K562 (cell line): ENCODE results near the gene ZDHHC11. TPM values are rescaled to one million over a fixed set of nuclear protein-coding genes. Genes with fewer than 3 reads are reported as not detected.

Source experiments
- ARID1B ChIP-seq: fragments of 450-650 bp; IDR thresholded peaks from 2 replicates; pipeline ENCODE4 v1.6.1; 2016; ENCODE audit warnings: antibody characterized with exemption, mild to moderate bottlenecking, inconsistent platforms
- CBFA2T2 ChIP-seq: fragments of 450-650 bp; conservative IDR thresholded peaks from 2 replicates; pipeline ENCODE4 v1.6.1; 2017; ENCODE audit warnings: mild to moderate bottlenecking
- CHD2 ChIP-seq: IDR thresholded peaks from 2 replicates; pipeline ENCODE4 v1.6.1; 2011; ENCODE audit warnings: low read depth, low read length
- FOXJ3 ChIP-seq: sonication (generic); formaldehyde crosslinking; IDR thresholded peaks from 2 replicates; pipeline ENCODE4 v1.4.0; 2020; ENCODE audit warnings: mild to moderate bottlenecking, missing genetic modification reagents
- HLTF ChIP-seq: fragments of 450-650 bp; IDR thresholded peaks from 2 replicates; pipeline ENCODE4 v1.6.1; 2016
- HMGN3 ChIP-seq: IDR thresholded peaks from 2 replicates; pipeline ENCODE4 v1.6.1; 2011; ENCODE audit warnings: borderline replicate concordance, low read depth, mild to moderate bottlenecking, mixed read lengths, low read length; ENCODE audit not compliant: insufficient read length; ENCODE audit errors: extremely low read depth
- MAZ ChIP-seq, 2 experiments: fragments of 450-650 bp in 1 of 2; sonication (generic) in 1 of 2; formaldehyde crosslinking; IDR thresholded peaks in 1 of 2; conservative IDR thresholded peaks in 1 of 2; 2 replicates each; pipeline versions ENCODE4 v1.4.0 to v1.5.0; 2020; ENCODE audit warnings: mild to moderate bottlenecking in 1 of 2, missing genetic modification reagents in 1 of 2
- MIER1 ChIP-seq: fragments of 450-650 bp; IDR thresholded peaks from 2 replicates; pipeline ENCODE4 v1.6.1; 2016; ENCODE audit warnings: antibody characterized with exemption, mild to moderate bottlenecking, low read depth
- PCBP2 ChIP-seq: fragments of 200-400 bp; formaldehyde crosslinking; IDR thresholded peaks from 2 replicates; pipeline ENCODE4 v1.6.1; 2018; ENCODE audit warnings: low read length, low read depth, mild to moderate bottlenecking, moderate library complexity; ENCODE audit not compliant: poor library complexity, severe bottlenecking
- POLR2A ChIP-seq: fragments of 450-650 bp; conservative IDR thresholded peaks from 2 replicates; pipeline ENCODE4 v1.6.1; 2016
- PPARD ChIP-seq: fragments of 250-450 bp; sonication (Bioruptor Pico); IDR thresholded peaks from 2 replicates; pipeline ENCODE4 v1.8.0; 2022; ENCODE audit warnings: inconsistent platforms, mild to moderate bottlenecking, moderate library complexity
- SMARCA5 ChIP-seq: fragments of 450-650 bp; IDR thresholded peaks from 2 replicates; pipeline ENCODE4 v1.6.1; 2016
- TAF15 ChIP-seq: fragments of 200-400 bp; formaldehyde crosslinking; IDR thresholded peaks from 2 replicates; pipeline ENCODE4 v1.6.1; 2017; ENCODE audit warnings: mild to moderate bottlenecking, low read depth, low read length, moderate library complexity
- TAF9B ChIP-seq: fragments of 450-650 bp; IDR thresholded peaks from 2 replicates; pipeline ENCODE4 v1.6.1; 2018; ENCODE audit warnings: mild to moderate bottlenecking; ENCODE audit not compliant: partially characterized antibody
- ZNF146 ChIP-seq: IDR thresholded peaks from one replicate; pipeline ENCODE4 v1.6.1; 2018; ENCODE audit warnings: missing compliant biosample characterization; ENCODE audit not compliant: unreplicated experiment
- ZNF263 ChIP-seq: sonication (generic); formaldehyde crosslinking; IDR thresholded peaks from 2 replicates; pipeline ENCODE4 v1.8.0; 2022; ENCODE audit warnings: mild to moderate bottlenecking, missing genetic modification reagents, borderline replicate concordance
- ZNF551 ChIP-seq: fragments of 250-450 bp; sonication (Bioruptor Pico); IDR thresholded peaks from 2 replicates; pipeline ENCODE4 v1.5.0; 2021; ENCODE audit warnings: mild to moderate bottlenecking, moderate library complexity
- ZNF589 ChIP-seq: fragments of 200-800 bp; sonication (Bioruptor generic); IDR thresholded peaks from 2 replicates; pipeline ENCODE4 v1.6.1; 2016; ENCODE audit warnings: low read depth, missing genetic modification characterization, missing compliant biosample characterization
- ZNF764 ChIP-seq: fragments of 250-450 bp; sonication (Bioruptor Pico); IDR thresholded peaks from 2 replicates; pipeline ENCODE4 v1.4.0; 2020; ENCODE audit warnings: low read depth, mild to moderate bottlenecking, moderate library complexity
- polyA plus RNA-seq, 8 experiments: library from polyadenylated mRNA; depleted of rRNA in 4 of 8; stranded (reverse) in 5 of 8; unstranded in 3 of 8; fragments of >200 nt; fragmentation: Nextera tagmentation in 2 of 8; fragmentation: Illumina TruSeq in 1 of 8; extraction: Ambion mirVana in 2 of 8; extraction: Trizol in 1 of 8; gene quantifications; 2 replicates each; pipeline versions ENCODE4 v1.2.1 to v1.2.3, GENCODE V29; 2011 to 2014; ENCODE audit warnings: inconsistent platforms in 1 of 8, missing spikeins in 1 of 8
- total RNA-seq, 7 experiments: library from RNA; depleted of rRNA in 6 of 7; stranded (reverse); fragments of >200 nt in 6 of 7; fragmentation: Illumina TruSeq in 2 of 7; extraction: Trizol in 2 of 7; gene quantifications; 2 replicates each; pipeline versions ENCODE4 v1.2.1 to v1.2.3, GENCODE V29; 2011 to 2021; ENCODE audit warnings: low replicate concordance in 1 of 7
- TF ChIP-seq, protein P1 (sequence below): sonication (generic); formaldehyde crosslinking; IDR thresholded peaks from 2 replicates; pipeline ENCODE4 v1.8.0; 2022; ENCODE audit warnings: missing genetic modification reagents, mild to moderate bottlenecking, borderline replicate concordance
- TF ChIP-seq, protein P2 (sequence below): IDR thresholded peaks from 2 replicates; pipeline ENCODE4 v1.6.1; 2012; ENCODE audit warnings: low read depth, low read length, improper control_type of control experiment, borderline replicate concordance
- TF ChIP-seq, protein P3 (sequence below), 3 experiments: IDR thresholded peaks in 2 of 3; conservative IDR thresholded peaks in 1 of 3; 2 replicates each; pipeline ENCODE4 v1.5.1; 2011 to 2012; ENCODE audit warnings: low read length in 3 of 3, mild to moderate bottlenecking in 3 of 3, control low read depth in 2 of 3, improper control_type of control experiment in 1 of 3, inconsistent platforms in 1 of 3, low read depth in 1 of 3, mixed read lengths in 1 of 3, moderate library complexity in 1 of 3; ENCODE audit not compliant: insufficient read depth in 2 of 3
- TF ChIP-seq, protein P4 (sequence below): fragments of 250-450 bp; sonication (Bioruptor Pico); IDR thresholded peaks from 2 replicates; pipeline ENCODE4 v1.8.0; 2022; ENCODE audit warnings: moderate library complexity, mild to moderate bottlenecking, inconsistent platforms

Gene ZDHHC11
- total and polyA plus RNA-seq, 9 of the 15 experiments (the other 6 are each of a cell fraction or from before 2014, with no cell fraction given) = 0.07 to 2.3 (median 0.52) TPM

DNA sequence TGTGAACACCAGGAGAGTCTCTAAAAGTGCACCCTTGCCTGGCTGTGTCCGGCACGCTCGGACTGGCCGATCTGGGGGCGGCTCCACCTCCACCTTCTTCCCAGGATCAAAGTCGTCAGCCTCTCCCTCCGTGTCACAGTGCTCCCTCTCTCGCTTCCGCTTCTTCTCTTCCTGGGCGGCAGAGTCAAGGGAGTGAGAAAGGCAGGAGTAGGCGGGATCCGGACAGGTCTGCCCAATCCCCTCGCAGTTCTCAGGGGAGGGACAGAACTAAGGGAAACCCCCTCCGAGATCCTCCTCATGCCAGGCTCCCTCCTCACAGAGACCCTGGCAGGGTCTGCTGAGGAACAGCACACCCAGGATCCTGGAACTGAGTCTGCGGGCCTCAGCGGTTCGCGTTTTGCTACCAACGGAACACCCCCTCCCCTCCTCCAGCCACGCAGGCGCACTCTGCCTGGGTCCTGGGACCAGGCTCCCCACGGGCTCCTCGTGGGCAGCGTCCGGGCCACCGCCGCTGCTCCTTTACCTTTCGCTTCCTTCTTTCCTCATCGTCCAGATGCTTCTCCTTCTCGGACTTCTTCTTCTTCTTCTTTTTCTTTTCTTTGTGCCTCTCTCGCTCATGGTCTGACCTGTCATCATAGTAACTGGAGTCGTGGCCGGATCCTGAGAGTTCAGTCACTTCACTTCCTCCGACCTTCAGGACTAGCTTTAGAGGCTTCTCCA is 40.5 kb upstream of the ZDHHC11 start (continued):
- TF ChIP-seq, protein P1, sequence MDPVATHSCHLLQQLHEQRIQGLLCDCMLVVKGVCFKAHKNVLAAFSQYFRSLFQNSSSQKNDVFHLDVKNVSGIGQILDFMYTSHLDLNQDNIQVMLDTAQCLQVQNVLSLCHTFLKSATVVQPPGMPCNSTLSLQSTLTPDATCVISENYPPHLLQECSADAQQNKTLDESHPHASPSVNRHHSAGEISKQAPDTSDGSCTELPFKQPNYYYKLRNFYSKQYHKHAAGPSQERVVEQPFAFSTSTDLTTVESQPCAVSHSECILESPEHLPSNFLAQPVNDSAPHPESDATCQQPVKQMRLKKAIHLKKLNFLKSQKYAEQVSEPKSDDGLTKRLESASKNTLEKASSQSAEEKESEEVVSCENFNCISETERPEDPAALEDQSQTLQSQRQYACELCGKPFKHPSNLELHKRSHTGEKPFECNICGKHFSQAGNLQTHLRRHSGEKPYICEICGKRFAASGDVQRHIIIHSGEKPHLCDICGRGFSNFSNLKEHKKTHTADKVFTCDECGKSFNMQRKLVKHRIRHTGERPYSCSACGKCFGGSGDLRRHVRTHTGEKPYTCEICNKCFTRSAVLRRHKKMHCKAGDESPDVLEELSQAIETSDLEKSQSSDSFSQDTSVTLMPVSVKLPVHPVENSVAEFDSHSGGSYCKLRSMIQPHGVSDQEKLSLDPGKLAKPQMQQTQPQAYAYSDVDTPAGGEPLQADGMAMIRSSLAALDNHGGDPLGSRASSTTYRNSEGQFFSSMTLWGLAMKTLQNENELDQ (CRISPR knock-in tag) = no peak
- TF ChIP-seq MAZ (CRISPR knock-in tag; conservative IDR thresholded peaks at IDR 0.05 in 1 of 2, IDR thresholded peaks at IDR 0.05 in 1 of 2) = peak; percentile 14 to 44; a peak in 2 of 4 replicates
- no peak for TF ChIP-seq PCBP2
- no peak for TF ChIP-seq HMGN3
- TF ChIP-seq ZNF589 (CRISPR knock-in tag) = no peak
- TF ChIP-seq, protein P2, sequence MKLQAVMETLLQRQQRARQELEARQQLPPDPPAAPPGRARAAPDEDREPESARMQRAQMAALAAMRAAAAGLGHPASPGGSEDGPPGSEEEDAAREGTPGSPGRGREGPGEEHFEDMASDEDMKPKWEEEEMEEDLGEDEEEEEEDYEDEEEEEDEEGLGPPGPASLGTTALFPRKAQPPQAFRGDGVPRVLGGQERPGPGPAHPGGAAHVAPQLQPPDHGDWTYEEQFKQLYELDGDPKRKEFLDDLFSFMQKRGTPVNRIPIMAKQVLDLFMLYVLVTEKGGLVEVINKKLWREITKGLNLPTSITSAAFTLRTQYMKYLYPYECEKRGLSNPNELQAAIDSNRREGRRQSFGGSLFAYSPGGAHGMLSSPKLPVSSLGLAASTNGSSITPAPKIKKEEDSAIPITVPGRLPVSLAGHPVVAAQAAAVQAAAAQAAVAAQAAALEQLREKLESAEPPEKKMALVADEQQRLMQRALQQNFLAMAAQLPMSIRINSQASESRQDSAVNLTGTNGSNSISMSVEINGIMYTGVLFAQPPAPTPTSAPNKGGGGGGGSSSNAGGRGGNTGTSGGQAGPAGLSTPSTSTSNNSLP = no peak
- TF ChIP-seq ZNF764 (CRISPR knock-in tag) = no peak
- no peak for TF ChIP-seq PPARD (CRISPR knock-in tag)
- peak; percentile 63; the same call in 1 of the 2 replicates for TF ChIP-seq HLTF
- TF ChIP-seq CHD2 = no peak
- TF ChIP-seq ZNF551 = no peak
- 0 out of 2 replicates have a peak, but pooled peaks have one; percentile 4 for TF ChIP-seq MIER1
- no peak for TF ChIP-seq SMARCA5
- TF ChIP-seq TAF9B = no peak
- TF ChIP-seq POLR2A = peak; percentile 81
- TF ChIP-seq, protein P3, sequence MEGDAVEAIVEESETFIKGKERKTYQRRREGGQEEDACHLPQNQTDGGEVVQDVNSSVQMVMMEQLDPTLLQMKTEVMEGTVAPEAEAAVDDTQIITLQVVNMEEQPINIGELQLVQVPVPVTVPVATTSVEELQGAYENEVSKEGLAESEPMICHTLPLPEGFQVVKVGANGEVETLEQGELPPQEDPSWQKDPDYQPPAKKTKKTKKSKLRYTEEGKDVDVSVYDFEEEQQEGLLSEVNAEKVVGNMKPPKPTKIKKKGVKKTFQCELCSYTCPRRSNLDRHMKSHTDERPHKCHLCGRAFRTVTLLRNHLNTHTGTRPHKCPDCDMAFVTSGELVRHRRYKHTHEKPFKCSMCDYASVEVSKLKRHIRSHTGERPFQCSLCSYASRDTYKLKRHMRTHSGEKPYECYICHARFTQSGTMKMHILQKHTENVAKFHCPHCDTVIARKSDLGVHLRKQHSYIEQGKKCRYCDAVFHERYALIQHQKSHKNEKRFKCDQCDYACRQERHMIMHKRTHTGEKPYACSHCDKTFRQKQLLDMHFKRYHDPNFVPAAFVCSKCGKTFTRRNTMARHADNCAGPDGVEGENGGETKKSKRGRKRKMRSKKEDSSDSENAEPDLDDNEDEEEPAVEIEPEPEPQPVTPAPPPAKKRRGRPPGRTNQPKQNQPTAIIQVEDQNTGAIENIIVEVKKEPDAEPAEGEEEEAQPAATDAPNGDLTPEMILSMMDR (IDR thresholded peaks at IDR 0.05 in 2 of 3, conservative IDR thresholded peaks at IDR 0.05 in 1 of 3; ENCODE audit: insufficient read depth in 2 of 3, low read depth in 1 of 3, low read length in 3 of 3) = peak in 1 of 3 experiments; percentile 6; a peak in 1 of 6 replicates
- TF ChIP-seq FOXJ3 (CRISPR knock-in tag) = no peak
- no peak for TF ChIP-seq TAF15
- TF ChIP-seq ARID1B = no peak
- TF ChIP-seq, protein P4, sequence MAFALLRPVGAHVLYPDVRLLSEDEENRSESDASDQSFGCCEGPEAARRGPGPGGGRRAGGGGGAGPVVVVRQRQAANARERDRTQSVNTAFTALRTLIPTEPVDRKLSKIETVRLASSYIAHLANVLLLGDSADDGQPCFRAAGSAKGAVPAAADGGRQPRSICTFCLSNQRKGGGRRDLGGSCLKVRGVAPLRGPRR = no peak
- TF ChIP-seq CBFA2T2 = no peak
- no peak for TF ChIP-seq ZNF146
- TF ChIP-seq ZNF263 (CRISPR knock-in tag) = peak; percentile 95
